ENCODE measurements around the gene MAP7D2.

Gene MAP7D2

DNA sequence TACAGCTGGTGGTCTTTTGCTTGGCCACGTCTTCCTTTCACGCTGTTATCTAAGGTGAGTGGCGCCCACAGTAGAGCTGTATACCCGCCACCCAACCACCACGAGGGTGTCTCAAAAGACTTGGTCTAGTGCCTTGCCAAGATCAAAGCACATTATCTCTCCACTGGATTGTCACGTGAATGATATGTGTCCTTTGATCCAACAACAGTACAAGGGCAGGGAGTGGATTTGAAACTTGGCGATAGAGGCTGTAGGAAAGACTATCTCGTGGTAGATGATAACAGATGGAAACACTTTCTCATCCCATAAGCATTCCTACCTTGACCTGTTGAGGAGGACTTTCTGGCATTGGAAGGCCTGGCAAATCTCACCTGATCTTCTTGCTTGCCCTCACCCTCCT, 88.1 kb downstream of the MAP7D2 start:
- no peak overlapping the region for H3K4me3 ChIP-seq (ENCODE audit: low read depth, low read length)
- no peak for DNase-seq (ENCODE audit: low read depth)
- TF ChIP-seq, protein P1, sequence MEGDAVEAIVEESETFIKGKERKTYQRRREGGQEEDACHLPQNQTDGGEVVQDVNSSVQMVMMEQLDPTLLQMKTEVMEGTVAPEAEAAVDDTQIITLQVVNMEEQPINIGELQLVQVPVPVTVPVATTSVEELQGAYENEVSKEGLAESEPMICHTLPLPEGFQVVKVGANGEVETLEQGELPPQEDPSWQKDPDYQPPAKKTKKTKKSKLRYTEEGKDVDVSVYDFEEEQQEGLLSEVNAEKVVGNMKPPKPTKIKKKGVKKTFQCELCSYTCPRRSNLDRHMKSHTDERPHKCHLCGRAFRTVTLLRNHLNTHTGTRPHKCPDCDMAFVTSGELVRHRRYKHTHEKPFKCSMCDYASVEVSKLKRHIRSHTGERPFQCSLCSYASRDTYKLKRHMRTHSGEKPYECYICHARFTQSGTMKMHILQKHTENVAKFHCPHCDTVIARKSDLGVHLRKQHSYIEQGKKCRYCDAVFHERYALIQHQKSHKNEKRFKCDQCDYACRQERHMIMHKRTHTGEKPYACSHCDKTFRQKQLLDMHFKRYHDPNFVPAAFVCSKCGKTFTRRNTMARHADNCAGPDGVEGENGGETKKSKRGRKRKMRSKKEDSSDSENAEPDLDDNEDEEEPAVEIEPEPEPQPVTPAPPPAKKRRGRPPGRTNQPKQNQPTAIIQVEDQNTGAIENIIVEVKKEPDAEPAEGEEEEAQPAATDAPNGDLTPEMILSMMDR (IDR thresholded peaks at IDR 0.05; ENCODE audit: control insufficient read depth, extremely low read depth, insufficient read depth), result no peak

DNA sequence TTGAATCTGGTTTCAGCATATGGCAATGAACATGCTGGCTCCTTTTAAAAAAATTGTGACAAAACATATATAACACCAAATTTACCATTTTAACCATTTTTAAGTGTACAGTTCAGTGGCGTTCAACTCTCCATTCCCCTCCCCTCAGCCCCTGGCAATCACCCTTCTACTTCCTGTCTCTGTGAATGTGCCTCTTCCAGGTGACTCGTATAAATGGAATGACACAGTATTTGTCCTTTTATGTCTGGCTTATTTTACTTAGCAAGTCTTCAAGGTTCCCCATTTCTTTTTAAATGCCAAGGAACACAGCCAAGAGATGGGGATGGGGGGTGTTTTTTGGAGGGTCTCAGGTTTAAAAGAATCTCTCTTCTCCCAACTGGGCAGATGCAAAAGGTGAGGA, 90.4 kb downstream of the MAP7D2 start:
- TF ChIP-seq, protein P1 (IDR thresholded peaks at IDR 0.05; ENCODE audit: control insufficient read depth, extremely low read depth, insufficient read depth), result no peak
- DNase-seq (ENCODE audit: low read depth), result no peak
- no peak overlapping the region for H3K4me3 ChIP-seq (ENCODE audit: low read depth, low read length)

DNA sequence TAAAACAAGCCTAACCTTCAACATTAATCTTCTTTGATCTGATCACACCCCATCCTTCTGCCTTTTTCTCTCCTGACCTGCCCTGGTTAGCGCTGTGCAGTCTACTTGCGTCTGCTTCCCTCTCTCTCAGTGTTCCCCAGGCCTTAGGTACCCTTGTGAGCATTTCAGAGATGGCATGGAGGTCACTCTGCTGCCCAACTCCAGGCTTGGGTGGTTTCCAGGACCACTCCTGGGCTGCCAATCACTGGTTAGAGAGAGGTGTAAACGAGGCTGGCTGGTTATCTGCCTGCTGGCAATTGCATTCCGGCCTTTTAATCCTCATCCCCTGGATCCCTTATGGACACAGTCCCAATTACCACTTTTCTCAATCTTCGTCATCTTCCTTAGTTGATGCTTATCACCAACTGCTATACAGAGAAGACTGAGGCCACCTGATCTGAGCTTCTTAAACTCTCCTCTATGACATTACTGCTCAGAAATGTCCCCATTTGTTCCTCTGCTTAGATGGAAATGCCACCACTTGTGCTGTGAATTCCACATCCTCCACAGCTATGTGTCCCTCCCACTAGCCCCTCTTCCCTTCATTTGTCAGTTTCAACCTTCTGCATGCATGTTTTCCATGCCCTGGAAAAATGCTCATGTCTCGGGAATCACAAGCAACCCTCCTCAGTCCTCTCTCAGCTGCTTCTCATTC, 96.9 kb downstream of the MAP7D2 start:
- no peak for DNase-seq (ENCODE audit: low read depth)
- no peak overlapping the region for H3K4me3 ChIP-seq (ENCODE audit: low read depth, low read length)
- TF ChIP-seq, protein P1 (IDR thresholded peaks at IDR 0.05; ENCODE audit: control insufficient read depth, extremely low read depth, insufficient read depth), result no peak

DNA sequence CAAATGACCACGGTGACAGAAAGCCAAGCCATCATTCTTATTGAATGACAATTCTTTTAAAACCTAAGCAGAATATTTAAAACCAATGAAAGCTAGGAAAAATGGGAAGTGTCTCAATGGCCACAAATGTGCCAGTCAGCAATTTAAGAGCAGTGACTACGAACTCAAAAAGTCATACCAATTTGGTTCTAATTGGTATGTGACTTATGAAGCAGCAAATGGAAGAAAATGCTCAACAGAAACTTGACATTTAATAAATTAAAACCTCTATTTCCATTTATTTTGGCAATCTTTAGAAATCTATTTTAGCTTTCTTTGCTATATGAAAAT, 100.1 kb downstream of the MAP7D2 start:
- TF ChIP-seq, protein P1 (IDR thresholded peaks at IDR 0.05; ENCODE audit: control insufficient read depth, extremely low read depth, insufficient read depth), result no peak
- no peak for DNase-seq (ENCODE audit: low read depth)
- H3K4me3 ChIP-seq (ENCODE audit: low read depth, low read length), result no peak overlapping the region

DNA sequence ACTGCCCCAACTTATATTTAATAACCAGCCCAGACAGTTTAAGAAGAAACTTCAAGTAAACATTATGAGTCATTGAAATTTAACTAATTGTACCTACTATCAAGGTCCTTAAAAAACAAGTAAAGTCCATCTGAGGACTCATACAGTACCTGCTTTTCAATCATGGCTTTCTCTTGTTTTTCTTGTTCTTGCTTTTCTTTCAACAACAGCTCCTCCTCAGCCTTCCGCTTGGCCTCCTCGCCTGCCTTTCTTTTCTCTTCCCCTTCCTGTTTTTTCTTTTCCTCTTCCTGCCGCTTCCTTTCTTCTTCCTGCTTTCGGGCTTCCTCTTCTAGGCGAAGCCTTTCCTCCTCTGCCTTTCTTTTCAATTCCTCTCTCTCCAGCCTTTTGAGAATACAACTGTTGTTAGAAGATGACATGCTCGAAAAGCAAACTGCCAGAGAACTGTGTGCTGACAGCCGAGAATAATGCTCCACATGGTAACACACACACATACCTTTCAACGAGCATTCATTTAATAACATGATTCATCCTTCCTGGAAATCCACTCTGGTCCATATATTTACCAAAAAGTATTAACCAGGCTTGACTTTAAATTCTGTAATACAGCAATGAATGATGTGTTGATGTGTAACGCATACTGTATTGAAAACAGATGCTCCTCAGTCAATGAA, 100.6 kb downstream of the MAP7D2 start:
- DNase-seq (ENCODE audit: low read depth), result no peak
- TF ChIP-seq, protein P1 (IDR thresholded peaks at IDR 0.05; ENCODE audit: control insufficient read depth, extremely low read depth, insufficient read depth), result no peak
- H3K4me3 ChIP-seq (ENCODE audit: low read depth, low read length), result no peak overlapping the region

DNA sequence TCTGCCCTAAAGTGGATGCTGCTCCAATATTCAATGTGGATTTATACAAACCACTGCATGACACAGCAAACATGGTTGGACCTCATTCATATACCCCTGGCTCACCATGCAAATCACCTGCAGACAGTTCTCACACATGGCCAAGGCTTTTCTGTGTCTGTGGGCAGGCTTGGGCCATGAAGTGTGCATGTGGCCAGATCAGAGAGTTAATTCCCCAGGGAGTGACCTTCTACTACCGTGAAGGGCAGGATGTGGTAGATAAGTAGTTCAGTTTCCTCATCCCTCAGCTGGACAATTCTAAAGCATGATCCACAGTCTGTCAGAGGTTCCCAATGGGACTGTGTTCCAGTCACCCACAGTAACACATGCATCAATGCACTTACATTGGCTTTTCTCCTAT, 101.3 kb downstream of the MAP7D2 start:
- no peak overlapping the region for H3K4me3 ChIP-seq (ENCODE audit: low read depth, low read length)
- TF ChIP-seq, protein P1 (IDR thresholded peaks at IDR 0.05; ENCODE audit: control insufficient read depth, extremely low read depth, insufficient read depth), result no peak
- DNase-seq (ENCODE audit: low read depth), result no peak

DNA sequence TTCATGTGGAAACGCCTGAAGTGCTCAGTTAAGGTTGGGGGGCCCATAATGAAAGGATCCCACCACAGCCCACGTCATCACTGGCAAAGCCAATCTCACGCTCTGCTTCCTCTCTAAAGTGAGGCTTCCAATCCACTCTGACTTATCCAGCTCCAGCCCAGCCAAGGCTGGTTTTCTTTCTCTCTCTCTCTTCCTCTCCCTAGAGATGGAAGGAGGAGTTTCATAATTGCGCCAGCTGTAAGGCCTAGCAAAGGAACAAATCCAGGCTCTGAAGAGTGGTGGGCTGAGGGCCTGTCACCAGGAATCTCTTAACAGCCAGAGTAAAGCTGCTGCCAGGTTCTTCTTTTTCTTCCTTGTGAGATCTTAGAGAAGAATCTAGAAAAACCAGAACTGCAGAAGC, 105.1 kb downstream of the MAP7D2 start:
- H3K4me3 ChIP-seq (ENCODE audit: low read depth, low read length), result no peak overlapping the region
- no peak for DNase-seq (ENCODE audit: low read depth)
- TF ChIP-seq, protein P1 (IDR thresholded peaks at IDR 0.05; ENCODE audit: control insufficient read depth, extremely low read depth, insufficient read depth), result no peak
